BE2C (cell line): Measurements from ENCODE around the gene ST8SIA4.

ENCODE experiments used
- DNase-seq: peaks from one replicate; pipeline ENCODE4 v3.0.0-alpha.2; 2020
- H3K27me3 ChIP-seq: fragments of 250-450 bp; sonication (Bioruptor Pico); 2 replicates; pipeline ENCODE4 v1.5.1; 2020; ENCODE audit warnings: mild to moderate bottlenecking
- H3K36me3 ChIP-seq: fragments of 250-450 bp; sonication (Bioruptor Pico); 2 replicates; pipeline ENCODE4 v1.5.1; 2020; ENCODE audit warnings: mild to moderate bottlenecking
- H3K4me1 ChIP-seq: fragments of 250-450 bp; sonication (Bioruptor Pico); 2 replicates; pipeline ENCODE4 v1.5.1; 2020
- H3K4me3 ChIP-seq: 2 replicates; pipeline ENCODE4 v1.5.1; 2011; ENCODE audit warnings: low read depth, low read length
- H3K9me3 ChIP-seq: fragments of 250-450 bp; sonication (Bioruptor Pico); 2 replicates; pipeline ENCODE4 v1.5.1; 2020
- TF ChIP-seq, protein P1 (sequence below): IDR thresholded peaks from 2 replicates; pipeline ENCODE4 v1.5.1; 2012; ENCODE audit warnings: mild to moderate bottlenecking, low read depth, low read length

Gene ST8SIA4

DNA sequence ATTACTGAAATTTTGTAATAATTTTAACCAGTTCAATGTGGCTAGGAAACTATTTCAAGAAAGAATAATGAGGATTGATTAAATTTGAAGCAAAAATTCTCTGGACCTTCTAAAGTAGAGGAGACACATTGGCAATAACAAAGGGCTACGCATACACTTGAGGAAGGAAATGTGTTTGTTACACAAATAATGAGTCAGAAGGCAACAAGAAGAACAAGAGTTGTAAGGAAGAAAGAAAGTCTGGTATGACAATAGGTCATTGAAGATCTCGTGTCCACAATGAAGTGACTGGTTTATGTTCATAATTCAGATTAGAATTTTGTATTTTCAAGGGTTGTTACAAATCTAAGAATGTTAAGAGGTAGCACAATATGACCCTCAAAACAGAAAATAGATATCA, 25.8 kb downstream of the ST8SIA4 start:
- Histone ChIP-seq H3K9me3 (no peaks in the 10 kb centered on the region), H3K4me1 (no peaks in the 10 kb centered on the region), H3K4me3 (no peak overlapping the region), H3K36me3 (no peaks in the 10 kb centered on the region), H3K27me3 (no peaks in the 10 kb centered on the region)
- no peak for DNase-seq
- TF ChIP-seq, protein P1, sequence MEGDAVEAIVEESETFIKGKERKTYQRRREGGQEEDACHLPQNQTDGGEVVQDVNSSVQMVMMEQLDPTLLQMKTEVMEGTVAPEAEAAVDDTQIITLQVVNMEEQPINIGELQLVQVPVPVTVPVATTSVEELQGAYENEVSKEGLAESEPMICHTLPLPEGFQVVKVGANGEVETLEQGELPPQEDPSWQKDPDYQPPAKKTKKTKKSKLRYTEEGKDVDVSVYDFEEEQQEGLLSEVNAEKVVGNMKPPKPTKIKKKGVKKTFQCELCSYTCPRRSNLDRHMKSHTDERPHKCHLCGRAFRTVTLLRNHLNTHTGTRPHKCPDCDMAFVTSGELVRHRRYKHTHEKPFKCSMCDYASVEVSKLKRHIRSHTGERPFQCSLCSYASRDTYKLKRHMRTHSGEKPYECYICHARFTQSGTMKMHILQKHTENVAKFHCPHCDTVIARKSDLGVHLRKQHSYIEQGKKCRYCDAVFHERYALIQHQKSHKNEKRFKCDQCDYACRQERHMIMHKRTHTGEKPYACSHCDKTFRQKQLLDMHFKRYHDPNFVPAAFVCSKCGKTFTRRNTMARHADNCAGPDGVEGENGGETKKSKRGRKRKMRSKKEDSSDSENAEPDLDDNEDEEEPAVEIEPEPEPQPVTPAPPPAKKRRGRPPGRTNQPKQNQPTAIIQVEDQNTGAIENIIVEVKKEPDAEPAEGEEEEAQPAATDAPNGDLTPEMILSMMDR = no peak

DNA sequence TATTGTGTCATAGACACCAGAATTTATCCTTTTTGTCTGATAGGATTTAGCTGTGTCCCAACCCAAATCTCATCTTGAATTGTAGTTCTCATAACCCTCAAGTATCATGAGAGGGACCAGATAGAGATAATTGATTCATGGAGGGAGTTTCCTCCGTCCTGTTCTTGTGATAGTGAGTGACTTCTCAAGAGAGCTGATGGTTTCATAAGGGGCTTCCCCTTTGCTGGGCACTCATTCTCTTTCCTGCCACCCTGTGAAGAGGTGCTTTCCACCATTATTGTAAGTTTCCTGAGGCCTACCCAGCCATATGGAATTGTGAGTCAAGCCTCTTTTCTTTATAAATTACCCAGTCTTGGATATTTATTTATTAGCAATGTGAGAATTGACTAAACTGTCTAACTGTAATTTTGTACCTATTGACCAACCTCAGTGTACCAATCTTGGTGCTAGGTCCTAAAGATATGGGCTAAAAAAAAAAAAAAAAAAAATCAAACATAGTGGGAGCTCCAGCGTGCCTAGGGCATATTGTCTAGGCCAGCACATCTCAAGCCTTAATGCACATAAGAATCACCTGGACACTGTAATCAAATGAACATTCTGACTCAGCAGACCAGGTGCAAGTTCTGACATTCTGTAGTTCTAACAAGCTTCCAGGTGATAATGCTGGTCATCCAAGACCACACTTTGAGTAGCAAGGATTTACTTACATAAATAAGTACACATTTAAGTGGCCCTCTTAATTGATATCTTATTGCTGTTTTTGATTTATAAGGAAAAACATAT, 30.5 kb downstream of the ST8SIA4 start:
- Histone ChIP-seq H3K4me1 (no peaks in the 10 kb centered on the region), H3K4me3 (no peak overlapping the region), H3K9me3 (no peaks in the 10 kb centered on the region), H3K27me3 (no peaks in the 10 kb centered on the region), H3K36me3 (no peaks in the 10 kb centered on the region)
- TF ChIP-seq, protein P1 = no peak
- DNase-seq = no peak

DNA sequence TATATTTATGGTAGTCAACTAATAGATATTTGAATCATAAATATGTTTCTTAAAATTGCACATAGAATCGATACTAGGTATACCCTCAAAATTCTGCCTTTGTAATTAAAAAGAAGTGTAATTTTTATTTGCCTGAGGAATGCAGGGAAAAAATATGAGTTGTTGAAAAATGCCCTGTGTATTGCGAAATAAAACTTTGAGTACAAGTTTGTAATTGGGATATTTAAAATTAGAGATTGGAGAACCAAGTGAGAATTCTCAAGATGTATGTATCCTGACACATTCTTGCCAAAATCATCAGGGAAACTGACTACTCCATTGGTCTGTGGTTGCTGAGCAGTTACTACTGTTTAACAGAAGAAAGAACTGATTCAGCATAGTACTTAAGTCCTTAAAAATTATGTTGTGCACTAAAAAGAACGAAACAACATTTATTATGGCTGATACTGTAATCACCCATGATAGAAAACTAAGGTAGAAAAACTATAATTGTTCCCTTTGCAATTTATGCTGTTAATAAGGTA, 36.0 kb downstream of the ST8SIA4 start:
- Histone ChIP-seq H3K36me3 (no peaks in the 10 kb centered on the region), H3K27me3 (no peaks in the 10 kb centered on the region), H3K9me3 (no peaks in the 10 kb centered on the region), H3K4me3 (no peak overlapping the region), H3K4me1 (no peaks in the 10 kb centered on the region)
- TF ChIP-seq, protein P1 = no peak
- no peak for DNase-seq

DNA sequence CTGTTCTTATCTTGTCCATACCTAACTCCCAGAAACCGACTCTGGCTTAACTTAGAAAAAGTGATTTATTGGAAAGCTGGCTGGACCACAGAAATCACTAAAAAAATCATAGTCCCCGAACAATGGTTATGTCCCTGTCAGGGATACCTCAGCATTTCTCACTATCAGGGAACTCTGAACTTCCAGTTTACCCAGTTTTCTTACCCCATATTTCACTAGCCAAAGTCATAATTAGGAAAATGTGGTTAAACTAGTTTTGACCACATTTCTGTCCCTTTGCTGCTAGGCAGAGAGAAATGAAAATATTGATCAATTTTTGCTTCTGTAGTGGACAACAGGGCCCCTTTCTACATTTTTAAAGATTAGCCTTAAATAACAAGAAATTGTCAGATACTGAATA, 38.2 kb downstream of the ST8SIA4 start:
- Histone ChIP-seq H3K9me3 (no peaks in the 10 kb centered on the region), H3K36me3 (no peaks in the 10 kb centered on the region), H3K27me3 (no peaks in the 10 kb centered on the region), H3K4me3 (no peak overlapping the region), H3K4me1 (no peaks in the 10 kb centered on the region)
- no peak for DNase-seq
- TF ChIP-seq, protein P1 = no peak

DNA sequence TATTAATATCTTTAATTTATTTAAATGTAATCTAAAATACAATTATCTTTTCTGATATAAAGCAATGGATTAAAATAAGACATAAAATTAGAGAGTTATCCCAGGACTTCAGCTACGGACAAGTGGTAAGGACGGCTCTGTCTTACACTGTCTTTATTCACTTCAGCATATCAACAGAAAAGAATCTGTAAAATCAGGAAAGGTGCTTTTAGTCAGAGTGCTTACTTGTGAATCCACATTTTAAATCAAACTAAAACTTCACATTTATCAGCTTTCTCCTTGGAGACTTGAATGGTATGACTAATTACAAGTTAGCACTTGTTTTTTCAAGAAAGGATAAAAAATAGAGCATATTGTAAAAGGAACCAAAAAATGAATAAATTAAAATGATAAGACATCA, 39.3 kb downstream of the ST8SIA4 start:
- Histone ChIP-seq H3K4me1 (no peaks in the 10 kb centered on the region), H3K4me3 (no peak overlapping the region), H3K36me3 (no peaks in the 10 kb centered on the region), H3K9me3 (no peaks in the 10 kb centered on the region), H3K27me3 (no peaks in the 10 kb centered on the region)
- TF ChIP-seq, protein P1 = no peak
- DNase-seq = no peak

DNA sequence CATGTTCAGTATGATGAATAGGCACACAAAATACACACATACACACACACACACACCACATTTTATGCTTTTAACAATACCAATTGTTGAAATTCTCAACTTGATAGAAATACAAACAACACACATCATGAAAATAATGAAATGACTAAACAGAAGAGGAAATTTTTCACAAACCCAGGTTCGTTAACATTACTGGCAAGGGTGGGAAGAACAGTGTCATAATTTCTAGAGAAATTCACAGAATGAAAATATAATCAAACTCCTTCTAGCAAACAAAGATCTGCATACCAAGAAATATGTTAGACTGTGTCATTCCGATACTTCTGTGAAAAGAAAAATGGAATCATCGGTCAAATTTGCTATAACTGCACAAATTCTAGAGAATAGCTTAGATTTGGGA, 41.9 kb downstream of the ST8SIA4 start:
- no peaks in the 10 kb centered on the region for H3K4me1 ChIP-seq
- no peaks in the 10 kb centered on the region for H3K9me3 ChIP-seq
- TF ChIP-seq, protein P1 = no peak
- no peaks in the 10 kb centered on the region for H3K36me3 ChIP-seq
- no peaks in the 10 kb centered on the region for H3K27me3 ChIP-seq
- H3K4me3 ChIP-seq = no peak overlapping the region
- DNase-seq = no peak
